Natural killer cell (primary cell): ENCODE measurements around the gene HOXC4. TPM values are rescaled to one million over a fixed set of nuclear protein-coding genes. Genes with fewer than 3 reads are reported as not detected.
"Not testable (repeated sequence)": the region's sequence is repeated elsewhere in the genome, so short reads cannot be mapped to it uniquely, and the experiment has no call there.

Source experiments
- ATAC-seq, 3 donors: fragments of 150-1000 bp in 2 of 3; fragments of 200-7000 bp in 1 of 3; cut with Tn5 transposase; 1 replicate in 1 of 3; 2 replicates in 2 of 3; pipeline ENCODE4 v1.10.0; 2021; ENCODE audit warnings: mild to moderate bottlenecking in 2 of 3, moderate library complexity in 2 of 3
- DNase-seq, 2 donors: peaks; one replicate each; pipeline versions ENCODE4 v3.0.0 to v3.0.0-alpha.2; 2013 to 2021; ENCODE audit warnings: mixed read lengths in 1 of 2
- H3K27ac ChIP-seq: one replicate; pipeline ENCODE4 v1.5.1; 2013; ENCODE audit warnings: mild to moderate bottlenecking, low read length
- H3K27me3 ChIP-seq: one replicate; pipeline ENCODE4 v1.6.1; 2013; ENCODE audit warnings: low read length; ENCODE audit not compliant: control insufficient read depth, insufficient read depth
- H3K36me3 ChIP-seq: one replicate; pipeline ENCODE4 v1.6.1; 2013; ENCODE audit warnings: low read length; ENCODE audit not compliant: control insufficient read depth, insufficient read depth
- H3K4me1 ChIP-seq: one replicate; pipeline ENCODE4 v1.6.1; 2013; ENCODE audit warnings: low read length; ENCODE audit not compliant: control insufficient read depth, insufficient read depth
- H3K4me3 ChIP-seq: one replicate; pipeline ENCODE4 v1.5.1; 2013; ENCODE audit warnings: low read length
- H3K9me3 ChIP-seq: one replicate; pipeline ENCODE4 v1.6.1; 2013; ENCODE audit warnings: low read length; ENCODE audit not compliant: control insufficient read depth, insufficient read depth
- H3K27ac Mint-ChIP-seq, 2 donors: one replicate each; pipeline ENCODE4 v1.8.0; 2022; ENCODE audit warnings: mild to moderate bottlenecking in 2 of 2, mixed read lengths in 2 of 2, moderate library complexity in 1 of 2
- H3K27me3 Mint-ChIP-seq, 2 donors: one replicate each; pipeline ENCODE4 v1.8.0; 2022; ENCODE audit warnings: low read depth in 2 of 2, mixed read lengths in 2 of 2
- H3K36me3 Mint-ChIP-seq: one replicate; pipeline ENCODE4 v1.8.0; 2022; ENCODE audit warnings: mixed read lengths
- H3K4me1 Mint-ChIP-seq, 2 donors: one replicate each; pipeline ENCODE4 v1.8.0; 2022; ENCODE audit warnings: mixed read lengths in 2 of 2
- H3K4me3 Mint-ChIP-seq: one replicate; pipeline ENCODE4 v1.8.0; 2022; ENCODE audit warnings: mild to moderate bottlenecking, moderate library complexity, mixed read lengths
- H3K9me3 Mint-ChIP-seq, 2 donors: one replicate each; pipeline ENCODE4 v1.8.0; 2022; ENCODE audit warnings: mixed read lengths in 2 of 2
- WGBS: methylation state at CpG from one replicate; pipeline ENCODE4 v1.1.7; 2013; ENCODE audit warnings: missing lambda C conversion rate; ENCODE audit not compliant: insufficient coverage; 5-methylcytosine and 5-hydroxymethylcytosine counted together
- intact Hi-C: fragments of 100-400 bp; cut with micrococcal nuclease; formaldehyde crosslinking; loops from one replicate; pipeline ENCODE4 v1.14.2; 2022
- total RNA-seq, 4 donors: library from RNA; stranded (reverse); fragments of 120-200 nt in 1 of 4; gene quantifications; one replicate each; pipeline versions ENCODE4 v1.2.3 to v1.2.4, GENCODE V29; 2013 to 2022

HOXC4 gene
- total RNA-seq, 3 donors from 2014 or later (not counting 1 experiment from before 2014, with no cell fraction given), result 0.95 to 3.2 (median 1.8) TPM

- intact Hi-C loops, result not testable (repeated sequence)
Measured at GRCh38 chr12:54095928-54096327, 42.3 kb downstream of the HOXC4 start.

GRCh38 chr12:54098644-54099043 is 45.0 kb downstream of the HOXC4 start:
- H3K4me3 Mint-ChIP-seq, H3K36me3 Mint-ChIP-seq, H3K27ac ChIP-seq, H3K9me3 ChIP-seq, H3K27me3 ChIP-seq, H3K4me1 Mint-ChIP-seq, H3K9me3 Mint-ChIP-seq, H3K36me3 ChIP-seq, H3K4me3 ChIP-seq, H3K4me1 ChIP-seq, H3K27ac Mint-ChIP-seq, DNase-seq, intact Hi-C loops, ATAC-seq: not testable (repeated sequence)
- peaks cover 25 to 36% of the 10 kb centered on the region in 2 donors for H3K27me3 Mint-ChIP-seq
- no CpG with 5 or more reads among the region's 2 CpGs for WGBS

More at GRCh38 chr12:54095928-54096327, 42.3 kb downstream of the HOXC4 start:
- not testable (repeated sequence) for H3K27me3 ChIP-seq, H3K36me3 Mint-ChIP-seq, ATAC-seq, H3K9me3 Mint-ChIP-seq, H3K27ac Mint-ChIP-seq, H3K27ac ChIP-seq, H3K4me1 ChIP-seq, H3K36me3 ChIP-seq, H3K4me3 Mint-ChIP-seq, H3K4me3 ChIP-seq, DNase-seq, H3K4me1 Mint-ChIP-seq, H3K9me3 ChIP-seq
- peaks cover 24 to 40% of the 10 kb centered on the region in 2 donors for H3K27me3 Mint-ChIP-seq
- WGBS, result 78% methylated on average over 5 of the region's 5 CpGs

- intact Hi-C loops, H3K4me1 ChIP-seq, H3K36me3 ChIP-seq, H3K27ac ChIP-seq, H3K9me3 ChIP-seq, H3K36me3 Mint-ChIP-seq, ATAC-seq, H3K4me3 Mint-ChIP-seq, H3K27ac Mint-ChIP-seq, H3K27me3 ChIP-seq, H3K9me3 Mint-ChIP-seq, H3K4me3 ChIP-seq, H3K4me1 Mint-ChIP-seq, DNase-seq: not testable (repeated sequence)
- WGBS, result 78% methylated on average over 5 of the region's 6 CpGs
- H3K27me3 Mint-ChIP-seq, result peaks cover 24 to 32% of the 10 kb centered on the region in 2 donors
Measured at GRCh38 chr12:54100588-54100987, 47.0 kb downstream of the HOXC4 start.

GRCh38 chr12:54102223-54102622 is 48.6 kb downstream of the HOXC4 start:
- H3K9me3 Mint-ChIP-seq, H3K36me3 Mint-ChIP-seq, intact Hi-C loops, DNase-seq, H3K27me3 ChIP-seq, H3K4me1 ChIP-seq, H3K27ac ChIP-seq, H3K4me1 Mint-ChIP-seq, H3K4me3 ChIP-seq, H3K36me3 ChIP-seq, H3K4me3 Mint-ChIP-seq, H3K9me3 ChIP-seq, ATAC-seq, H3K27ac Mint-ChIP-seq: not testable (repeated sequence)
- 91% methylated on average over 5 of the region's 6 CpGs for WGBS
- peaks cover 27 to 36% of the 10 kb centered on the region in 2 donors for H3K27me3 Mint-ChIP-seq

GRCh38 chr12:54103827-54104226 is 50.2 kb downstream of the HOXC4 start:
- intact Hi-C loops, H3K9me3 ChIP-seq, H3K4me1 ChIP-seq, H3K27ac Mint-ChIP-seq, H3K4me3 Mint-ChIP-seq, H3K36me3 Mint-ChIP-seq, H3K27me3 ChIP-seq, DNase-seq, H3K27ac ChIP-seq, ATAC-seq, H3K4me1 Mint-ChIP-seq, H3K4me3 ChIP-seq, H3K9me3 Mint-ChIP-seq, H3K36me3 ChIP-seq: not testable (repeated sequence)
- WGBS, result no CpG with 5 or more reads among the region's 1 CpG
- H3K27me3 Mint-ChIP-seq, result peaks cover 40 to 42% of the 10 kb centered on the region in 2 donors

Other genes starting within 250 kb of the HOXC4 start
- not detected for gene HOXC13, start 115.0 kb upstream of the HOXC4 start, total RNA-seq
- gene HOXC12, start 98.9 kb upstream of the HOXC4 start, total RNA-seq, result not detected
- not detected for gene HOXC11, start 80.7 kb upstream of the HOXC4 start, total RNA-seq
- gene HOTAIR, start 78.9 kb upstream of the HOXC4 start, total RNA-seq, result not detected
- gene HOXC10, start 68.7 kb upstream of the HOXC4 start, total RNA-seq, result not detected
- gene HOXC9, start 53.7 kb upstream of the HOXC4 start, total RNA-seq, result not detected
- gene HOXC8, start 44.9 kb upstream of the HOXC4 start, total RNA-seq, result not detected
- not detected for gene HOXC6, start 25.4 kb upstream of the HOXC4 start, total RNA-seq
- gene HOXC5, start 20.8 kb upstream of the HOXC4 start, total RNA-seq, result under 1 TPM in 1 of 3 donors, not detected in 2; 0.20 TPM
- gene SMUG1, start 135.2 kb downstream of the HOXC4 start, total RNA-seq, result 10 to 100 TPM; 10.8 to 15.6 (median 12.3) TPM
- gene CBX5, start 226.3 kb downstream of the HOXC4 start, total RNA-seq, result 10 to 100 TPM; 30.8 to 42.3 (median 36.5) TPM
- 1,000 to 10,000 TPM; 1,172 to 1,525 (median 1,292) TPM for gene HNRNPA1, start 226.9 kb downstream of the HOXC4 start, total RNA-seq
- 10 to 100 TPM in 1 of 3 donors, 1 to 10 TPM in 2; 2.0 to 15.4 (median 2.0) TPM for gene NFE2, start 247.2 kb downstream of the HOXC4 start, total RNA-seq